SK-N-SH treated with all-trans-retinoic acid at 6 μM for 48 hours (cell line): ENCODE data around the gene SUDS3.

Source experiments
- ATAC-seq: fragments of 200-7000 bp; cut with Tn5 transposase; 3 replicates; pipeline ENCODE4 v1.9.1; 2020; ENCODE audit warnings: mild to moderate bottlenecking, moderate library complexity
- BACH2 ChIP-seq: fragments of 250-450 bp; sonication (Bioruptor Pico); IDR thresholded peaks from 2 replicates; pipeline ENCODE4 v1.9.0; 2021; ENCODE audit warnings: mild to moderate bottlenecking, borderline replicate concordance
- CSDC2 ChIP-seq: fragments of 250-450 bp; sonication (Bioruptor Pico); IDR thresholded peaks from 2 replicates; pipeline ENCODE4 v1.5.0; 2020; ENCODE audit warnings: mild to moderate bottlenecking, moderate library complexity
- ESRRG ChIP-seq: fragments of 250-450 bp; sonication (Bioruptor Pico); IDR thresholded peaks from 2 replicates; pipeline ENCODE4 v1.6.1; 2021; ENCODE audit warnings: mild to moderate bottlenecking
- ISL1 ChIP-seq: fragments of 250-450 bp; sonication (Bioruptor Pico); IDR thresholded peaks from 2 replicates; pipeline ENCODE4 v2.1.2; 2022; ENCODE audit warnings: mild to moderate bottlenecking, moderate library complexity
- OSR1 ChIP-seq: fragments of 250-450 bp; sonication (Bioruptor Pico); IDR thresholded peaks from 2 replicates; pipeline ENCODE4 v1.8.0; 2022; ENCODE audit warnings: moderate library complexity, mild to moderate bottlenecking, inconsistent platforms
- PPARA ChIP-seq: fragments of 250-450 bp; sonication (Bioruptor Pico); IDR thresholded peaks from 2 replicates; pipeline ENCODE4 v1.5.0; 2020; ENCODE audit warnings: mild to moderate bottlenecking, borderline replicate concordance
- RARB ChIP-seq: fragments of 250-450 bp; sonication (Bioruptor Pico); IDR thresholded peaks from 2 replicates; pipeline ENCODE4 v1.8.0; 2021; ENCODE audit warnings: mild to moderate bottlenecking, moderate library complexity
- SNAI2 ChIP-seq: fragments of 250-450 bp; sonication (Bioruptor Pico); IDR thresholded peaks from 2 replicates; pipeline ENCODE4 v1.5.0; 2020; ENCODE audit warnings: mild to moderate bottlenecking, moderate library complexity
- TOX ChIP-seq: fragments of 250-450 bp; sonication (Bioruptor Pico); IDR thresholded peaks from 2 replicates; pipeline ENCODE4 v1.8.0; 2021; ENCODE audit warnings: mild to moderate bottlenecking, moderate library complexity, borderline replicate concordance
- ZC3H10 ChIP-seq: fragments of 250-450 bp; sonication (Bioruptor Pico); IDR thresholded peaks from 2 replicates; pipeline ENCODE4 v1.5.1; 2021; ENCODE audit warnings: mild to moderate bottlenecking, moderate library complexity
- ZFP3 ChIP-seq: fragments of 250-450 bp; sonication (Bioruptor Pico); IDR thresholded peaks from 2 replicates; pipeline ENCODE4 v1.5.0; 2020; ENCODE audit warnings: mild to moderate bottlenecking, moderate library complexity
- ZFP30 ChIP-seq: fragments of 450-650 bp; formaldehyde crosslinking; IDR thresholded peaks from 2 replicates; pipeline ENCODE4 v1.5.0; 2022; ENCODE audit warnings: mild to moderate bottlenecking, moderate library complexity
- ZNF565 ChIP-seq: fragments of 450-650 bp; formaldehyde crosslinking; conservative IDR thresholded peaks from 2 replicates; pipeline ENCODE4 v1.5.0; 2020; ENCODE audit warnings: low read depth, mild to moderate bottlenecking, moderate library complexity
- ZNF70 ChIP-seq: fragments of 450-650 bp; formaldehyde crosslinking; IDR thresholded peaks from 2 replicates; pipeline ENCODE4 v1.5.0; 2020; ENCODE audit warnings: mild to moderate bottlenecking, moderate library complexity
- ZNF8 ChIP-seq: fragments of 450-650 bp; formaldehyde crosslinking; IDR thresholded peaks from 2 replicates; pipeline ENCODE4 v1.5.0; 2020; ENCODE audit warnings: mild to moderate bottlenecking, moderate library complexity
- TF ChIP-seq, protein P1 (sequence below): fragments of 250-450 bp; sonication (Bioruptor Pico); IDR thresholded peaks from 2 replicates; pipeline ENCODE4 v1.8.0; 2021; ENCODE audit warnings: low read depth, mild to moderate bottlenecking, moderate library complexity, borderline replicate concordance
- TF ChIP-seq, protein P2 (sequence below): fragments of 250-450 bp; sonication (Bioruptor Pico); IDR thresholded peaks from 2 replicates; pipeline ENCODE4 v1.5.1; 2020; ENCODE audit warnings: low read depth, mild to moderate bottlenecking, moderate library complexity
- TF ChIP-seq, protein P3 (sequence below): fragments of 250-450 bp; sonication (Bioruptor Pico); IDR thresholded peaks from 2 replicates; pipeline ENCODE4 v1.5.1; 2021; ENCODE audit warnings: mild to moderate bottlenecking, moderate library complexity
- TF ChIP-seq, protein P4 (sequence below): fragments of 250-450 bp; sonication (Bioruptor Pico); IDR thresholded peaks from 2 replicates; pipeline ENCODE4 v1.8.0; 2020; ENCODE audit warnings: mild to moderate bottlenecking, moderate library complexity, borderline replicate concordance
- TF ChIP-seq, protein P5 (sequence below): fragments of 250-450 bp; sonication (Bioruptor Pico); IDR thresholded peaks from 2 replicates; pipeline ENCODE4 v1.5.0; 2020; ENCODE audit warnings: mild to moderate bottlenecking, moderate library complexity

Gene SUDS3

DNA sequence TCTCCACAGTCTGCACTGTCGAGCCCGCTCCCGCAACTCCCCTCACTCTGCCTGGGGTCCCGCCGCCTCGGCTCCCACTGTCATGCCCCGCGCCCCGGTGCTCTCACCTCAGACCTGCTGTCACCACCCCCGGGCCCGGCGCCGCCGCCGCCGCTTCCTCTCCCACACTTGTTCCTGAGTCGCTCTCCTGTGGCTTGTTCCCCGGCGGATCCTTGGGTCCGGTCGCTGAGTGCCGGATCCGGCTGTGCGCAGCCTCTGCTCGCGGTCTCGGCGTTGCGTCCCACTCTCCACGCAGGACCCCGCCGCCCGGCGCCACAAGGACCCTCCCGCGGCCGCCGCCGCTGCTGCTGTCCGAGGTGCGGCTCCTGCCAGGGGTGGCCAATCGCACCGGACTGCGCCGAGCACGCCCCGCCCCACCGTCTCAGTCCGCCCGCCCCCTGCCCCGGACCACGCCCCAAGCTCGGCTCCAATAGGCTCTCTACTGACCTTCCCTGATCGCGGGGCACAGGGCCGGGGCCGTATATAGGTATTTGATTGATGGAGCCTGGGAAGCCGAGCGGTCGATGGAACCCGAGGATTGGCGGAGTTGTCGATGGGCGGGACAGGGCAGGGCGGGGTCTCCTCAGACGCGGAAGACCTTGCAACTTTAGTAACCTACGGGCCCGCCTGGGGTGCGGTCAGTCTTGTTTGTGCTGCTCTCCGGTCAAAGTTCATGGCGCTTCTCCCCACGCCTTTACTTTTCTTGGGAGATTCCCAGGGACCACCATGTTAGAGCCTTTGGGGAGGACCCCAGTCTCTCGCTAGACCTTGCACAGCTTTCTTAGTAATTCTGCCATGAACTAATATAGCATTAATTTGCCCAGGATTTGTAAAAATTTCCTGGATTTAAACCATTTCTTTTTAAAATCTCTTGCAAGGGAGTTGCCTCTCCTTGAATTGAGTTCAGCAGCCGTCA lies 3.5 kb upstream of the SUDS3 start, which contains the start of gene TAOK3:
TSS of gene TAOK3 (minus strand) at position 367 of the 955 bp plus-strand sequence. CDS start 117,340 bp downstream, outside the sequence.
- peak; percentile 91 for ATAC-seq
- no peak for TF ChIP-seq SNAI2
- TF ChIP-seq ZNF70 (CRISPR knock-in tag) = no peak
- no peak for TF ChIP-seq ZFP30
- TF ChIP-seq ZC3H10 (CRISPR knock-in tag) = no peak
- no peak for TF ChIP-seq RARB
- TF ChIP-seq, protein P1, sequence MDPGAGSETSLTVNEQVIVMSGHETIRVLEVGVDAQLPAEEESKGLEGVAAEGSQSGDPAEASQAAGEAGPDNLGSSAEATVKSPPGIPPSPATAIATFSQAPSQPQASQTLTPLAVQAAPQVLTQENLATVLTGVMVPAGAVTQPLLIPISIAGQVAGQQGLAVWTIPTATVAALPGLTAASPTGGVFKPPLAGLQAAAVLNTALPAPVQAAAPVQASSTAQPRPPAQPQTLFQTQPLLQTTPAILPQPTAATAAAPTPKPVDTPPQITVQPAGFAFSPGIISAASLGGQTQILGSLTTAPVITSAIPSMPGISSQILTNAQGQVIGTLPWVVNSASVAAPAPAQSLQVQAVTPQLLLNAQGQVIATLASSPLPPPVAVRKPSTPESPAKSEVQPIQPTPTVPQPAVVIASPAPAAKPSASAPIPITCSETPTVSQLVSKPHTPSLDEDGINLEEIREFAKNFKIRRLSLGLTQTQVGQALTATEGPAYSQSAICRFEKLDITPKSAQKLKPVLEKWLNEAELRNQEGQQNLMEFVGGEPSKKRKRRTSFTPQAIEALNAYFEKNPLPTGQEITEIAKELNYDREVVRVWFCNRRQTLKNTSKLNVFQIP = no peak
- no peak for TF ChIP-seq ZNF8 (CRISPR knock-in tag)
- TF ChIP-seq OSR1 = no peak
- TF ChIP-seq BACH2 (CRISPR knock-in tag) = no peak

DNA sequence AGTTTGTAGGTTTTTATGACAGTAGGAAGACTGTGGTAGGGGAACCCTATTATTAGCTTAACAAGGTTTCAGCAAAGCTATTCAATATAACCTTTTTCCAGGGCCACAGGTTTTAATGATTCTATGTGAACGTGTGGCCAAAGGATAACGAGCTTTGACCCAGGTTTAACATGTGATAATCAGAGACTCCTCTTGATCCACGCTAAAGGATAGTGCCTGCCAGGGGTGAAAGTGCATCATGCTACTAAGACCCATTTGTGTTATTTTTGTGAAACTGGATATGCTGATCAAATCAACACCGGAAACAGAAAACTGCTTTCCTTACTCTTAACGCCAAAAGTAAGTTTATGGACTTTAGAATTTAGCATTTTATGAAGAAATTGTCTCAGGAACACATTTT lies 2.7 kb upstream of the SUDS3 start:
- ATAC-seq = no peak
- TF ChIP-seq ZFP3 (CRISPR knock-in tag) = no peak
- no peak for TF ChIP-seq ZFP30
- TF ChIP-seq SNAI2 = no peak
- TF ChIP-seq OSR1 = no peak
- TF ChIP-seq BACH2 (CRISPR knock-in tag) = no peak
- no peak for TF ChIP-seq PPARA (CRISPR knock-in tag)
- TF ChIP-seq ESRRG (CRISPR knock-in tag) = no peak
- TF ChIP-seq, protein P2, sequence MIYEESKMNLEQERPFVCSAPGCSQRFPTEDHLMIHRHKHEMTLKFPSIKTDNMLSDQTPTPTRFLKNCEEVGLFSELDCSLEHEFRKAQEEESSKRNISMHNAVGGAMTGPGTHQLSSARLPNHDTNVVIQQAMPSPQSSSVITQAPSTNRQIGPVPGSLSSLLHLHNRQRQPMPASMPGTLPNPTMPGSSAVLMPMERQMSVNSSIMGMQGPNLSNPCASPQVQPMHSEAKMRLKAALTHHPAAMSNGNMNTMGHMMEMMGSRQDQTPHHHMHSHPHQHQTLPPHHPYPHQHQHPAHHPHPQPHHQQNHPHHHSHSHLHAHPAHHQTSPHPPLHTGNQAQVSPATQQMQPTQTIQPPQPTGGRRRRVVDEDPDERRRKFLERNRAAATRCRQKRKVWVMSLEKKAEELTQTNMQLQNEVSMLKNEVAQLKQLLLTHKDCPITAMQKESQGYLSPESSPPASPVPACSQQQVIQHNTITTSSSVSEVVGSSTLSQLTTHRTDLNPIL (CRISPR knock-in tag) = no peak
- TF ChIP-seq, protein P3, sequence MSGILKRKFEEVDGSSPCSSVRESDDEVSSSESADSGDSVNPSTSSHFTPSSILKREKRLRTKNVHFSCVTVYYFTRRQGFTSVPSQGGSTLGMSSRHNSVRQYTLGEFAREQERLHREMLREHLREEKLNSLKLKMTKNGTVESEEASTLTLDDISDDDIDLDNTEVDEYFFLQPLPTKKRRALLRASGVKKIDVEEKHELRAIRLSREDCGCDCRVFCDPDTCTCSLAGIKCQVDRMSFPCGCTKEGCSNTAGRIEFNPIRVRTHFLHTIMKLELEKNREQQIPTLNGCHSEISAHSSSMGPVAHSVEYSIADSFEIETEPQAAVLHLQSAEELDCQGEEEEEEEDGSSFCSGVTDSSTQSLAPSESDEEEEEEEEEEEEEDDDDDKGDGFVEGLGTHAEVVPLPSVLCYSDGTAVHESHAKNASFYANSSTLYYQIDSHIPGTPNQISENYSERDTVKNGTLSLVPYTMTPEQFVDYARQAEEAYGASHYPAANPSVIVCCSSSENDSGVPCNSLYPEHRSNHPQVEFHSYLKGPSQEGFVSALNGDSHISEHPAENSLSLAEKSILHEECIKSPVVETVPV = no peak
- TF ChIP-seq, protein P4, sequence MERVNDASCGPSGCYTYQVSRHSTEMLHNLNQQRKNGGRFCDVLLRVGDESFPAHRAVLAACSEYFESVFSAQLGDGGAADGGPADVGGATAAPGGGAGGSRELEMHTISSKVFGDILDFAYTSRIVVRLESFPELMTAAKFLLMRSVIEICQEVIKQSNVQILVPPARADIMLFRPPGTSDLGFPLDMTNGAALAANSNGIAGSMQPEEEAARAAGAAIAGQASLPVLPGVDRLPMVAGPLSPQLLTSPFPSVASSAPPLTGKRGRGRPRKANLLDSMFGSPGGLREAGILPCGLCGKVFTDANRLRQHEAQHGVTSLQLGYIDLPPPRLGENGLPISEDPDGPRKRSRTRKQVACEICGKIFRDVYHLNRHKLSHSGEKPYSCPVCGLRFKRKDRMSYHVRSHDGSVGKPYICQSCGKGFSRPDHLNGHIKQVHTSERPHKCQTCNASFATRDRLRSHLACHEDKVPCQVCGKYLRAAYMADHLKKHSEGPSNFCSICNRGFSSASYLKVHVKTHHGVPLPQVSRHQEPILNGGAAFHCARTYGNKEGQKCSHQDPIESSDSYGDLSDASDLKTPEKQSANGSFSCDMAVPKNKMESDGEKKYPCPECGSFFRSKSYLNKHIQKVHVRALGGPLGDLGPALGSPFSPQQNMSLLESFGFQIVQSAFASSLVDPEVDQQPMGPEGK = no peak
- TF ChIP-seq TOX (CRISPR knock-in tag) = no peak
- TF ChIP-seq CSDC2 (CRISPR knock-in tag) = no peak
- TF ChIP-seq ZNF70 (CRISPR knock-in tag) = no peak
- TF ChIP-seq ISL1 (CRISPR knock-in tag) = no peak
- TF ChIP-seq ZNF8 (CRISPR knock-in tag) = no peak
- TF ChIP-seq, protein P1 = no peak
- no peak for TF ChIP-seq ZNF565 (CRISPR knock-in tag)
- TF ChIP-seq, protein P5, sequence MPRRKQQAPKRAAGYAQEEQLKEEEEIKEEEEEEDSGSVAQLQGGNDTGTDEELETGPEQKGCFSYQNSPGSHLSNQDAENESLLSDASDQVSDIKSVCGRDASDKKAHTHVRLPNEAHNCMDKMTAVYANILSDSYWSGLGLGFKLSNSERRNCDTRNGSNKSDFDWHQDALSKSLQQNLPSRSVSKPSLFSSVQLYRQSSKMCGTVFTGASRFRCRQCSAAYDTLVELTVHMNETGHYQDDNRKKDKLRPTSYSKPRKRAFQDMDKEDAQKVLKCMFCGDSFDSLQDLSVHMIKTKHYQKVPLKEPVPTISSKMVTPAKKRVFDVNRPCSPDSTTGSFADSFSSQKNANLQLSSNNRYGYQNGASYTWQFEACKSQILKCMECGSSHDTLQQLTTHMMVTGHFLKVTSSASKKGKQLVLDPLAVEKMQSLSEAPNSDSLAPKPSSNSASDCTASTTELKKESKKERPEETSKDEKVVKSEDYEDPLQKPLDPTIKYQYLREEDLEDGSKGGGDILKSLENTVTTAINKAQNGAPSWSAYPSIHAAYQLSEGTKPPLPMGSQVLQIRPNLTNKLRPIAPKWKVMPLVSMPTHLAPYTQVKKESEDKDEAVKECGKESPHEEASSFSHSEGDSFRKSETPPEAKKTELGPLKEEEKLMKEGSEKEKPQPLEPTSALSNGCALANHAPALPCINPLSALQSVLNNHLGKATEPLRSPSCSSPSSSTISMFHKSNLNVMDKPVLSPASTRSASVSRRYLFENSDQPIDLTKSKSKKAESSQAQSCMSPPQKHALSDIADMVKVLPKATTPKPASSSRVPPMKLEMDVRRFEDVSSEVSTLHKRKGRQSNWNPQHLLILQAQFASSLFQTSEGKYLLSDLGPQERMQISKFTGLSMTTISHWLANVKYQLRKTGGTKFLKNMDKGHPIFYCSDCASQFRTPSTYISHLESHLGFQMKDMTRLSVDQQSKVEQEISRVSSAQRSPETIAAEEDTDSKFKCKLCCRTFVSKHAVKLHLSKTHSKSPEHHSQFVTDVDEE (CRISPR knock-in tag) = no peak
